Midbrain (tissue), 1 donor: Measurements from ENCODE around the gene MAPKBP1.

ENCODE experiments used
- DNase-seq: peaks from one replicate; lab custom pipeline; 2025; lab: John Stamatoyannopoulos, UW

Gene MAPKBP1

GRCh38 chr15:41850482-41851166 lies 76.3 kb downstream of the MAPKBP1 start:
- no peak for DNase-seq

- no peak for DNase-seq
These were observed 76.9 kb downstream of the MAPKBP1 start for GRCh38 chr15:41851167-41851523.

GRCh38 chr15:41851755-41852370 lies 77.6 kb downstream of the MAPKBP1 start:
- no peak for DNase-seq

GRCh38 chr15:41852736-41853590 lies 78.7 kb downstream of the MAPKBP1 start:
- DNase-seq = no peak

- no peak for DNase-seq
These were observed 79.5 kb downstream of the MAPKBP1 start for GRCh38 chr15:41853831-41854230.

- no peak for DNase-seq
These were observed 80.2 kb downstream of the MAPKBP1 start for GRCh38 chr15:41854443-41854842.

GRCh38 chr15:41855261-41855961 lies 81.1 kb downstream of the MAPKBP1 start:
- no peak for DNase-seq

- no peak for DNase-seq
These were observed 82.0 kb downstream of the MAPKBP1 start for GRCh38 chr15:41856262-41856661.

GRCh38 chr15:41856716-41857115 lies 82.4 kb downstream of the MAPKBP1 start:
- DNase-seq = no peak

GRCh38 chr15:41857316-41857715 lies 83.0 kb downstream of the MAPKBP1 start:
- no peak for DNase-seq

- DNase-seq = no peak
These were observed 84.5 kb downstream of the MAPKBP1 start for GRCh38 chr15:41858756-41859155.

- no peak for DNase-seq
These were observed 86.0 kb downstream of the MAPKBP1 start for GRCh38 chr15:41860049-41860828.

- DNase-seq = no peak
These were observed 87.6 kb downstream of the MAPKBP1 start for GRCh38 chr15:41861736-41862356.

- no peak for DNase-seq
These were observed 88.3 kb downstream of the MAPKBP1 start for GRCh38 chr15:41862515-41863116.

- no peak for DNase-seq
These were observed 91.3 kb downstream of the MAPKBP1 start for GRCh38 chr15:41865490-41866055.

- DNase-seq = no peak
These were observed 92.0 kb downstream of the MAPKBP1 start for GRCh38 chr15:41866263-41866703.

GRCh38 chr15:41866872-41867579 lies 92.7 kb downstream of the MAPKBP1 start:
- no peak for DNase-seq

- DNase-seq = no peak
These were observed 94.0 kb downstream of the MAPKBP1 start for GRCh38 chr15:41868321-41868720.
